GM21528 (cell line): ENCODE measurements around the gene RNF225.
"Not testable (repeated sequence)": the region's sequence is repeated elsewhere in the genome, so short reads cannot be mapped to it uniquely, and the experiment has no call there.

Experiments
- ATAC-seq: cut with Tn5 transposase; IDR thresholded peaks from one replicate; pipeline ENCODE4 v1.9.1; 2021; ENCODE audit warnings: mild to moderate bottlenecking, moderate library complexity; ENCODE audit not compliant: unreplicated experiment, low FRiP score

RNF225 gene

DNA sequence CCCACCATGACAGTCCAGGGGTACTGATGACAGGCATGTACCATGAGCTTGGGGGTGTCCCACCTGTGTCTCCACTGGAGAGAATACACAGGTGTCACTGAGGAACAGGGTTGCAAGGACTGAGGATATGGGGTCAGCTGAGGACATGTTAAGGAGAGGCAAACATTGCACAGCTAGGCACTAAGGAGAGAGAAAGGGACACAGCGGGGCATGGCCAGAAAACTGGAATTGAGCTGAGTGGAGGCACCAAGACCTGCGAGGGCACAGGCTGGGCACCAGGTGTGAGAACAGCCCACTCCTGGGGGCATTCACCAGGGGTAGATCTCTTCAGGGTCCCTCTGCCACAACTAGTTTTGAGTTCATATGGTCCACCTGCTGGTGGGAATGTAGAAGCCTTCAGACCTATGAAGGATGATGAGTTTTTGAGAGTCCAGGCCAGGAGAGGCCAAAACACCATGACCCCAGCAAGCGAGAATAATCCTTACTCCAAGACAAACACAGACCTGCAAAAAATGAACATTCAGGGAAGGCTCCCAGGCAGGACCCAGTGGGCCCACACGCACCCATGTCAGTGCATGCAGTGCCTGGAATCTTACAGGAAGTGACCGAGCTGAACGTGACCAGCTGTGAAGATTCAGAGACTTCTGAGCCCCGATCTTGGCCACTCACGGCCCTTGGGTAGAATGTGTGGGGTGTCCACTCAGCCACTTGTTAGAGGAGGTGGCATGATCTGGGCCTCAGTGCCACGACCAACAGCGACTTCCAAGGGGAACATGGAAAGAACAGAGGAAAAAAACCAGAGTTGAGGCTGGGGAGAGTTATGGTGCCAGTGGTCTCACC, 11.6 kb downstream of the RNF225 start:
- no peak for ATAC-seq

DNA sequence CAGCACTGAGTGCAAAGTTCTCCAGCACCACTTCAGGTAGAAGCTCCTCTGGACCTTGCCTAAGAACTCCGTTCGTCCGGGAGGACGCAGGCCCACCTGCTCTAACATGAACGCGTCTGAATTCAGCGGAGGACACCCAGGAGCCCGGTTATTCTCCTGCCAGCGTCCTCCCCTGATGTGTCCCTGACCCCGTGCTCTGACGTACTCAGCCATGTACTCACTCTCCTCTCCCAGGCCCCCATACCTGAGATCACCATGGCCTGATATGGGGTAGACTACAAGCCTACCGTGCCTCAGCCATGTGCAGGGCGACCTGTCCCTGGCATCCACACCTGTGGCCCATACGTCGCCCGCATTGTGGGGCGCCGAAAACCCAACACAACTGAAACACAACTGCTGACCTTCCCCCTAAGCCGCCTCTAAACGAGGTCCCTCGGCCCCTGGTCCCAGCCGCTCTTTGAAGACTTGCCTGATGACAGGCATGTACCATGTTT, 12.2 kb downstream of the RNF225 start:
- peak; percentile 9 for ATAC-seq

DNA sequence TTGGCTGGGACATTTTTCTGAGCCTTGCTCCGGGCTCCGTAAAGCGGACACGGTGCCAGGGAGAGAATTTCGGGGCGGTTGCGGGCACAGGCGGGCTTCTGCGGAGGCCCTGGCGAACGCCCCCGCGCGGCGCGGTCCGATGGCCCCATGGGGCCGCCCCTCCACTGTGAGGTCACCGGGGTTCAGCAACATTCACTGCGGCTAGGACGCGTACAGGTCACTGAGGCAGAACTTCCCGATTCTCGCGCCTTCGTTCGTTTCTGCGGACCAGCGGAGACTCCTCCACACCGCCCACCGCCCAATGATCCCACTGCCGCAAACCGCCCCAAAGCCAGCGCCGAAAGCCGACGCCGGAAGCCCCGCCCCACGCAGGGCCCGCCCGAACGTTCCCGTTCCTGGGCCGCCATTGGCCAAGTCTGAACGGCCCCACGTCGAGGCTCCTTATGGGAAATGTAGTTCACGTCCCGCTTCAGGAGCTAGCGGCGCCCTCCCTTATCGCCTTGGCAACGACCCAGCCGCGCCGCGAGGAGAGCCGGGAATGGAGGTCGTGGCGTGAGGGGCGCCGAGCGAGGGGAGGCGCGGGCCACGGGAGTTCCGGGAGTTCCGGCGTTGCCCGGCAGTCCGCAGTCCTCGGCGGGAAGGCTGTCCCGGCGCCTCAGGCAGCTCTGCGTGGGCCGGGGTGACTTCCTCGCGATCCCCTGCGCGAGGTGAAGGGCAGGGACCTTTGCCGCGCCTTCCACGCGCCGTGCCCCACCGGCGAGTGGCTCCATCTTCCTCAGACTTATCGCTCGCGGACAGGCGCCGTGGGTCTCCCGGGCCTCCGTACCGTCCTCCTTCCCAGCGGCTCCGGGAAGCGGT, 12.9 kb downstream of the RNF225 start, which contains the start of gene ZNF584:
ZNF584 (plus strand) TSS at position 498 of the 858 bp plus-strand sequence. CDS start 499 bp downstream, outside the sequence.
- ATAC-seq = peak; percentile 84

DNA sequence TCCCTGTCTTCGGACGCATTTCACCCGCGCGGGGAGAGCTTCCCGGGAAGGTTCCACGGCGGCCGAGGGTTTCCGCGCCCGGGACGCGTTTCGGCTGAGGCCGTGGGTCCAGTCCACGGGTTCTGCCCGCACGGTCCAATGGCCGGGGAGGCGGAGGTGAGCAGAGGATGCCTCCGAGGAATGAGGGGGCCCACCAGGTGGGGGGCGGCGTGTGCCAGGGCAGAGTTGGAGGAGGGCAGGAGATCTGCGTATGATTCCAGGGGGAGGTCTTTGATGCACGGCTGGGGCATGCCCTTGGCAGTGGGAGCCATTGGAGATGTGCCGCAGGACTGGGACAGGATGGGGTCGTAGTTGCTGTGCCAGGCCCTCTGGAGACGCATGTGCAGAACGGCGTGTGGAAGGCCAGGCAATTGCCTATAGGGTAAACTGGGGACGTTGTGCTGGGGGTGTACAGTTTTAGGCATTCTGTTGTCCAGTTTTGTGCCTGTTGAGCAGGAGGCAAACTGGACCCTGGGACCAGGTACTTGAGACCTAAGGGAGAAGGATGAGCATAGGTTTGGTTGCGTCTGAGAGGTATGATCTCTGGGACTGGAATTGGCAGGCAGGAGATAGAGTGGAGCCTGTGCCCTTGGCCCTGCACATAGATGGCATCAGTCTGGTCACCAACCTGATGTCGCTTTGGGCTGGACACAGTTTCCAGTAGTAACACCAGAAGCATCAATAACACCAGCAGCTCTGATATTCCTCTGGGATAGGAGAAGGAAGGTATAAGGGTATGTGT, 13.7 kb downstream of the RNF225 start:
- ATAC-seq = peak; percentile 16

DNA sequence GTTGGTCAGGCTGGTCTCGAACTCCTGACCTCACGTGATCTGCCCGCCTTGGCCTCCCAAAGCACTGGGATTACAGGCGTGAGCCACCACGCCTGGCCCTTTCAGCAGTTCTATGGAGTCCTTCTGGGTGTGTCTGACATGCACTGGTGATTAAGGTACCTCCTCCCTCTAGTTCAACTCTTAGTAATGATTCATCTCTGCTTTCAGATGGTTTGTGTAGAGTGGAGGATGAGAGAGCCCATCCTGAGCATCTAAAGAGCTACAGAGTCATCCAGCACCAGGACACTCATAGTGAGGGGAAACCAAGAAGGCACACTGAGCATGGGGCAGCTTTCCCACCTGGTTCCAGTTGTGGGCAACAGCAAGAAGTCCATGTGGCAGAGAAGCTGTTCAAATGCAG, 21.1 kb downstream of the RNF225 start:
- no peak for ATAC-seq

DNA sequence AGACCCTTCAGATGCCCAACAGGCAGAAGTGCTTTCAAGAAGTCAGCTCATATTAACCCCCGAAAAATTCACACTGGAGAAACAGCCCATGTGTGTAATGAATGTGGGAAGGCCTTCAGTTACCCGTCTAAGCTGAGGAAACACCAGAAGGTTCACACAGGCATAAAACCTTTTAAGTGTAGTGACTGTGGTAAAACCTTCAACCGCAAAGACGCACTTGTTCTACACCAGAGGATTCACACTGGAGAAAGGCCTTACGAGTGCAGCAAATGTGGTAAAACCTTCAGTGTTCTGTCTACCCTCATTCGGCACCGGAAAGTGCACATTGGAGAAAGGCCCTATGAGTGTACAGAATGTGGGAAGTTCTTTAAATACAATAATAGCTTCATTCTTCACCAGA, 21.6 kb downstream of the RNF225 start:
- ATAC-seq = no peak

DNA sequence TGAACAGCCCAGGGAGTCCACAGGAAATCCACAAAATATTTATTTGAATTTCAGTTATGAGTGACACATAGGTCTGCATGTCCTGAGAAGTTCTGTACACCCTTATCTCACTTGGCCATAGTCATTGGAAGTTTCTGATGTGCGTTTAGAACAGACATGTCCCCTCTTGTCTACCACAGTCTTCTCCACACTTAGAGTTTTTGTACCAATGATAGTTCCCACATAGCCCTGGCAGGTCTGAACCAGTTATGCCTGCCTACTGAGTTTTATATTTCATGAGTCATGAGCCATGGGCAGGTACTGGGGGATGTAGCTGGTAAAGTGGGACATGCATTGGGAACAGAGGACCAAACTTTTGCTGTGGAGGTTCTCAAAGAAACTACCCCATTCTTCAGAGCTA, 33.2 kb downstream of the RNF225 start:
- ATAC-seq = no peak

DNA sequence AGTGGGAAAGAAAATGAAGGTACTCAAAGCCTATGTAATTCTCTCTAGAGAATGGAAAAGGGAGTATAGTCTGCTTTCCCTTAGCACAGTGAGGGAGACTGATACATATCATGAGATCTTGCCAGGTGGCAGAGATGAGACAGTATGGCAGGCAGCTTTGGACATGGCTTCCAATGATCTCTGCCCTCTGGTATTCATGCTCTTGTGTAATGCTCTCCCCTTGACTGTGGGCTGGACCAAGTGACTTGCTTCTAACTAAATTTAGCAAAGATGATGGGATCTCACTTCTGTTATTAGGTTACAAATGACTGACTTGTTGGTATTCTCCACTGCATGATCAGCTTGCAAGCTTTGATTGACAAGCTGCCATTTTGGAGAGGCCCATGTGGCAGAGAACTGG, 34.3 kb downstream of the RNF225 start:
- ATAC-seq = no peak

DNA sequence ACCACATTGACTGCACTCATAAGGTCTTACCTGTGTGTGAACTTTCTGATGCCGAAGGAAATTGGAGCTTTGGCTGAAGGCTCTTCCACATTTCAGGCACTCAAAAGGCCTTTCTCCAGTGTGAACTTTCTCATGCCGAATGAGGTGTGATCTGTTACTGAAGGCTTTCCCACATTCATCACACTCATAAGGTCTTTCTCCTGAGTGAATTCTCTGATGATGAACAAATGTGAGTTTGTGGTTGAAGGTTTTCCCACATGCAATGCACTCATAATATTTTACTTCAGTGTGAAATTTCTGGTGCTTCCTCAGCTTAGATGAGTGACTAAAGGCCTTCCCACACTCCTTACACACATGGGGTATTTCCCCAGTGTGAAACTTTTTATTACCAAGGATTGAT, 38.8 kb downstream of the RNF225 start:
- no peak for ATAC-seq

DNA sequence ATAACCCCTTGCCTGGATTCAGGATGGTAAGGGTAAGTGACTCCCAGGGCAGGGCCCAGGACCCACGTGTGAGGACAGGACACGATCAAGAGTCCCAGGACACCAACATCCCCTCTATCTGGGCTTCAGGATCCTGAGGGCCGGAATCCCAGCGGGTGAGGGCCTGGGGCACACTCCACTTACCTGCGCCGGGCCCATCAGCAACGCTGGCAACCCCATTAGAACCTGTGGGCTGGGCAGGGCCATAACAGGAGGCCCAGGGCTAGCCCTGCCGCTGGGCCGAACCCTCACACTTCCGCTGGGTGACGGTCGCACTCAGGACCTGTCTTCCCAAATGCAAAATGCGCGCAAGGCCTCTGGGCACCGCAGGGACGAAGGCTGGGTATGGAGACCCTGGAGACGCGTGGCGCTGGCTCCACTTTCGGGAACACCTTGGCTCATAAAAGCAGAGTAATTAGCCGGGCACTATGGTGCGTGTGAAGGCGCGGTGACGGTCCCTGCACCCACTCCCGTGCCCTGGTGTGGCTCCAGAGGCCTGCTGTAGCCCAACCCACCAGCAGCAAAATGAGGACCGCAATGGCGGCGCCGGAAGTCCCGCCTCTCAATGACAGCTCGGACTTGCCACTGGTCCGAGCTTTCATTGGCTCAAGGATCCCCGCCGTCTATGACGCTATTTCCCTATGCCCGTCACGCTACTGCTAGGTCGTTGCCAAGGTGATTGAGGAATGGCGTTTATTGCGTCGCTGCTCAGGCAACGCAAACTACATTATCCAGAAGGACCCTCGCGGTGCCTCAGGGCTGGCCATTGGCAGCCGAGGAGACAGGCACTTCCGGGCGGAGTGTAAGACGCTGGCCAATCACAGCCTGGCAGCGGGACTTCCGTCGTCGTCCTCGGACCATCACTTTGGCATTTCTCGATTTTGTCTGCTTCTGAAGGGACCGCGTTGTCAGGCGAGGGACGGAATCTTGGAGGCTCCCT, 44.4 kb downstream of the RNF225 start, which contains the start of gene ZNF132:
ZNF132 (minus strand) TSS at position 578 of the 979 bp plus-strand sequence; CDS start at position 246, 332 bp downstream.
- ATAC-seq = peak; percentile 92

DNA sequence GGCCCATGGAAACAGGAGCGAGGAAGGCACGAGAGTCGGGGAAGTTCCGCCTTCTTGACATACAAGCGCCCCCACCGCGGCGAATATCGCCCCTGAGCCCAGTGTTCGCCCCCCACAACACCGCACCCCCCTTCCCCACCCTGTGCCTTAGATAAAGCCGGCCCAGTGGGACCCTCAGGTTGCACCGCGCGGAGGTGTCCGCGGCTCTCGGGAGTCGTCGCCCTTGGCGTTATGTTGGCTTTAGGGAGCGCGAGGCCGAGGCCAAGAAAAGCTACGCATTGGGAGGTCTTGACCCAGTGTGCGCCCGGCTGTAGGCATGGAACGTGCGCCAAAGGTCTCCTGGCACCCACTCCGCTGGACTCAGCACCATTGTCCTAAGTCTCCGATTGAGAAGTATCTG, 45.1 kb downstream of the RNF225 start:
- ATAC-seq = no peak

DNA sequence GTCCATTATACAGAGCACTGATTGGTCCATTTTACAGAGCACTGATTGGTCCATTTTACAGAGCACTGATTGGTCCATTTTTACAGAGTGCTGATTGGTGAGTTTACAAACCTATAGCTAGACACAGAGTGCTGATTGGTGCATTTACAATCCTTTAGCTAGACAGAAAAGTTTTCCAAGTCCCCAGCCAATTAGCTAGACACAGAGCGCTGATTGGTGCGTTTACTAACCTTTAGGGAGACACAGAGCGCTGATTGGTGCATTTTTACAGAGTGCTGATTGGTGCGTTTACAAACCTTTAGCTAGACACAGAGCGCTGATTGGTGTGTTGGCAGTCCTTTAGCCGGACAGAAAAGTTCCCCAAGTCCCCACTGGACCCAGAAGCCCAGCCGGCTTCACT, 47.5 kb downstream of the RNF225 start:
- ATAC-seq = not testable (repeated sequence)
